AG08396 (cell line): ENCODE results near the gene ZNF561.

Experiments used
- DNase-seq: peaks from one replicate; pipeline ENCODE4 v3.0.0; 2012; ENCODE audit warnings: low spot score, mixed read lengths

The ZNF561 gene

GRCh38 chr19:9580728-9581127 is 40.3 kb downstream of the ZNF561 start:
- no peak for DNase-seq

- no peak for DNase-seq
Observed at GRCh38 chr19:9570255-9570654, 50.8 kb downstream of the ZNF561 start.

- no peak for DNase-seq
Observed at GRCh38 chr19:9566729-9567128, 54.3 kb downstream of the ZNF561 start.

GRCh38 chr19:9565900-9566705 is 54.9 kb downstream of the ZNF561 start:
- no peak for DNase-seq
